Measurements from ENCODE around the gene SLC9A3.

Gene SLC9A3

GRCh38 chr5:524234-524972 lies at the start of gene SLC9A3:
TSS of gene SLC9A3 (minus strand) at chr5:524449.
- DNase-seq (ENCODE audit: low spot score in 2 of 2) (no peak), ATAC-seq (replicated peaks; ENCODE audit: extremely low read depth, poor library complexity, severe bottlenecking) (no peak)
- H3K4me1 Mint-ChIP-seq = peaks cover 16% of the 10 kb centered on the region
- H3K9me3 Mint-ChIP-seq = no peaks in the 10 kb centered on the region
- peaks cover 57% of the 10 kb centered on the region for H3K27me3 Mint-ChIP-seq
- peaks cover 2% of the 10 kb centered on the region for H3K36me3 Mint-ChIP-seq (ENCODE audit: insufficient read depth)
- no peak within 1 kb of the TSS for H3K4me3 Mint-ChIP-seq
- no peak within 1 kb of the TSS for H3K27ac Mint-ChIP-seq (ENCODE audit: low read depth)

- DNase-seq (ENCODE audit: low spot score in 2 of 2) = no peak
- Mint-ChIP-seq H3K27ac (ENCODE audit: low read depth) (no peak overlapping the region), H3K4me1 (no peaks in the 10 kb centered on the region), H3K4me3 (no peak overlapping the region), H3K9me3 (peaks cover 21% of the 10 kb centered on the region), H3K36me3 (ENCODE audit: insufficient read depth) (no peaks in the 10 kb centered on the region), H3K27me3 (peaks cover 56% of the 10 kb centered on the region)
- no peak for ATAC-seq (replicated peaks; ENCODE audit: extremely low read depth, poor library complexity, severe bottlenecking)
Observed at GRCh38 chr5:573976-574375, 49.7 kb upstream of the SLC9A3 start.

GRCh38 chr5:573206-573605 lies 49.0 kb upstream of the SLC9A3 start:
- H3K36me3 Mint-ChIP-seq (ENCODE audit: insufficient read depth) = no peaks in the 10 kb centered on the region
- ATAC-seq (replicated peaks; ENCODE audit: extremely low read depth, poor library complexity, severe bottlenecking) (no peak), DNase-seq (ENCODE audit: low spot score in 2 of 2) (no peak)
- no peak overlapping the region for H3K4me3 Mint-ChIP-seq
- H3K27ac Mint-ChIP-seq (ENCODE audit: low read depth) = no peak overlapping the region
- peaks cover 56% of the 10 kb centered on the region for H3K27me3 Mint-ChIP-seq
- peaks cover 16% of the 10 kb centered on the region for H3K9me3 Mint-ChIP-seq
- H3K4me1 Mint-ChIP-seq = no peaks in the 10 kb centered on the region

- no peaks in the 10 kb centered on the region for H3K4me1 Mint-ChIP-seq
- ATAC-seq (replicated peaks; ENCODE audit: extremely low read depth, poor library complexity, severe bottlenecking) = no peak
- no peak for DNase-seq (ENCODE audit: low spot score in 2 of 2)
- H3K4me3 Mint-ChIP-seq = no peak overlapping the region
- peaks cover 53% of the 10 kb centered on the region for H3K27me3 Mint-ChIP-seq
- H3K27ac Mint-ChIP-seq (ENCODE audit: low read depth) = no peak overlapping the region
- peaks cover 16% of the 10 kb centered on the region for H3K9me3 Mint-ChIP-seq
- no peaks in the 10 kb centered on the region for H3K36me3 Mint-ChIP-seq (ENCODE audit: insufficient read depth)
Observed at GRCh38 chr5:572398-573019, 48.3 kb upstream of the SLC9A3 start.

- no peak for ATAC-seq (replicated peaks; ENCODE audit: extremely low read depth, poor library complexity, severe bottlenecking)
- peaks cover 50% of the 10 kb centered on the region for H3K27me3 Mint-ChIP-seq
- no peak overlapping the region for H3K27ac Mint-ChIP-seq (ENCODE audit: low read depth)
Observed at GRCh38 chr5:571791-572190, 47.5 kb upstream of the SLC9A3 start.

GRCh38 chr5:570886-571285 lies 46.6 kb upstream of the SLC9A3 start:
- no peak overlapping the region for H3K4me3 Mint-ChIP-seq
- peaks cover 41% of the 10 kb centered on the region for H3K27me3 Mint-ChIP-seq
- peaks cover 9% of the 10 kb centered on the region for H3K9me3 Mint-ChIP-seq
- H3K36me3 Mint-ChIP-seq (ENCODE audit: insufficient read depth) = no peaks in the 10 kb centered on the region
- H3K27ac Mint-ChIP-seq (ENCODE audit: low read depth) = no peak overlapping the region
- DNase-seq (ENCODE audit: low spot score in 2 of 2) (no peak), ATAC-seq (replicated peaks; ENCODE audit: extremely low read depth, poor library complexity, severe bottlenecking) (no peak)
- H3K4me1 Mint-ChIP-seq = no peaks in the 10 kb centered on the region

More at GRCh38 chr5:571791-572190, 47.5 kb upstream of the SLC9A3 start:
- DNase-seq (ENCODE audit: low spot score in 2 of 2) = no peak
- no peaks in the 10 kb centered on the region for H3K4me1 Mint-ChIP-seq
- no peaks in the 10 kb centered on the region for H3K36me3 Mint-ChIP-seq (ENCODE audit: insufficient read depth)
- no peak overlapping the region for H3K4me3 Mint-ChIP-seq
- peaks cover 16% of the 10 kb centered on the region for H3K9me3 Mint-ChIP-seq

GRCh38 chr5:570446-570845 lies 46.2 kb upstream of the SLC9A3 start:
- Mint-ChIP-seq H3K4me3 (no peak overlapping the region), H3K27me3 (peaks cover 36% of the 10 kb centered on the region), H3K36me3 (ENCODE audit: insufficient read depth) (no peaks in the 10 kb centered on the region), H3K9me3 (peaks cover 4% of the 10 kb centered on the region), H3K4me1 (no peaks in the 10 kb centered on the region), H3K27ac (ENCODE audit: low read depth) (no peak overlapping the region)
- DNase-seq (ENCODE audit: low spot score in 2 of 2) (no peak), ATAC-seq (replicated peaks; ENCODE audit: extremely low read depth, poor library complexity, severe bottlenecking) (no peak)

- Mint-ChIP-seq H3K4me1 (no peaks in the 10 kb centered on the region), H3K27me3 (peaks cover 31% of the 10 kb centered on the region), H3K4me3 (no peak overlapping the region), H3K9me3 (no peaks in the 10 kb centered on the region), H3K27ac (ENCODE audit: low read depth) (no peak overlapping the region), H3K36me3 (ENCODE audit: insufficient read depth) (no peaks in the 10 kb centered on the region)
- ATAC-seq (replicated peaks; ENCODE audit: extremely low read depth, poor library complexity, severe bottlenecking) (no peak), DNase-seq (ENCODE audit: low spot score in 2 of 2) (peak in 1 of 2 donors; percentile 3)
Observed at GRCh38 chr5:569868-570361, 45.7 kb upstream of the SLC9A3 start.

- Mint-ChIP-seq H3K36me3 (ENCODE audit: insufficient read depth) (no peaks in the 10 kb centered on the region), H3K9me3 (no peaks in the 10 kb centered on the region), H3K27ac (ENCODE audit: low read depth) (no peak overlapping the region), H3K27me3 (peaks cover 26% of the 10 kb centered on the region), H3K4me3 (no peak overlapping the region), H3K4me1 (no peaks in the 10 kb centered on the region)
- no peak for ATAC-seq (replicated peaks; ENCODE audit: extremely low read depth, poor library complexity, severe bottlenecking)
- DNase-seq (ENCODE audit: low spot score in 2 of 2) = peak in 1 of 2 donors; percentile 9
Observed at GRCh38 chr5:569358-569867, 45.2 kb upstream of the SLC9A3 start.

- no peak overlapping the region for H3K4me3 Mint-ChIP-seq
- no peak overlapping the region for H3K27ac Mint-ChIP-seq (ENCODE audit: low read depth)
- H3K9me3 Mint-ChIP-seq = no peaks in the 10 kb centered on the region
- H3K36me3 Mint-ChIP-seq (ENCODE audit: insufficient read depth) = no peaks in the 10 kb centered on the region
- H3K4me1 Mint-ChIP-seq = no peaks in the 10 kb centered on the region
- DNase-seq (ENCODE audit: low spot score in 2 of 2) = peak in 1 of 2 donors; percentile 1
- peaks cover 21% of the 10 kb centered on the region for H3K27me3 Mint-ChIP-seq
- ATAC-seq (replicated peaks; ENCODE audit: extremely low read depth, poor library complexity, severe bottlenecking) = no peak
Observed at GRCh38 chr5:568809-569208, 44.6 kb upstream of the SLC9A3 start.

GRCh38 chr5:568061-568781 lies 44.0 kb upstream of the SLC9A3 start:
- Mint-ChIP-seq H3K36me3 (ENCODE audit: insufficient read depth) (no peaks in the 10 kb centered on the region), H3K4me3 (no peak overlapping the region), H3K9me3 (no peaks in the 10 kb centered on the region), H3K27me3 (peaks cover 16% of the 10 kb centered on the region), H3K4me1 (no peaks in the 10 kb centered on the region), H3K27ac (ENCODE audit: low read depth) (no peak overlapping the region)
- DNase-seq (ENCODE audit: low spot score in 2 of 2) (peak in 1 of 2 donors; percentile 9), ATAC-seq (replicated peaks; ENCODE audit: extremely low read depth, poor library complexity, severe bottlenecking) (no peak)

- Mint-ChIP-seq H3K36me3 (ENCODE audit: insufficient read depth) (no peaks in the 10 kb centered on the region), H3K27me3 (peaks cover 13% of the 10 kb centered on the region), H3K27ac (ENCODE audit: low read depth) (no peak overlapping the region), H3K4me1 (no peaks in the 10 kb centered on the region), H3K9me3 (no peaks in the 10 kb centered on the region), H3K4me3 (no peak overlapping the region)
- DNase-seq (ENCODE audit: low spot score in 2 of 2) (no peak), ATAC-seq (replicated peaks; ENCODE audit: extremely low read depth, poor library complexity, severe bottlenecking) (no peak)
Observed at GRCh38 chr5:567664-568060, 43.4 kb upstream of the SLC9A3 start.

All from central memory CD8-positive, alpha-beta T cell (primary cell).